Fibroblast of skin of left biceps (primary cell): ENCODE data around the gene MTERF4.

Experiments used
- DNase-seq, 2 experiments: peaks; one replicate each; pipeline ENCODE4 v3.0.0-alpha.2; 2013; ENCODE audit warnings: low read depth in 2 of 2

MTERF4 gene

GRCh38 chr2:241068942-241069810 lies 32.9 kb downstream of the MTERF4 start:
- DNase-seq: no peak

GRCh38 chr2:241068136-241068941 lies 33.7 kb downstream of the MTERF4 start:
- DNase-seq: no peak

- no peak for DNase-seq
Measured at GRCh38 chr2:241067501-241068135, 34.5 kb downstream of the MTERF4 start.

- DNase-seq: no peak
Measured at GRCh38 chr2:241066893-241067341, 35.2 kb downstream of the MTERF4 start.

- DNase-seq: no peak
Measured at GRCh38 chr2:241066171-241066892, 35.8 kb downstream of the MTERF4 start.

GRCh38 chr2:241065355-241065803 lies 36.7 kb downstream of the MTERF4 start:
- DNase-seq: no peak

GRCh38 chr2:241064802-241065354 lies 37.2 kb downstream of the MTERF4 start:
- DNase-seq: no peak

- no peak for DNase-seq
Measured at GRCh38 chr2:241064008-241064801, 37.9 kb downstream of the MTERF4 start.

GRCh38 chr2:241063587-241063986 lies 38.5 kb downstream of the MTERF4 start:
- no peak for DNase-seq

- no peak for DNase-seq
Measured at GRCh38 chr2:241063093-241063551, 39.0 kb downstream of the MTERF4 start.

GRCh38 chr2:241062389-241063092 lies 39.5 kb downstream of the MTERF4 start:
- no peak for DNase-seq

GRCh38 chr2:241061275-241061674 lies 40.8 kb downstream of the MTERF4 start:
- DNase-seq: no peak

- no peak for DNase-seq
Measured at GRCh38 chr2:241053576-241054251, 48.4 kb downstream of the MTERF4 start.

GRCh38 chr2:241052677-241053360 lies 49.3 kb downstream of the MTERF4 start:
- no peak for DNase-seq

- no peak for DNase-seq
Measured at GRCh38 chr2:241051578-241052487, 50.3 kb downstream of the MTERF4 start.

- no peak for DNase-seq
Measured at GRCh38 chr2:241050624-241051577, 51.2 kb downstream of the MTERF4 start.
